Karpas-422 (cell line): ENCODE results near the gene DEDD2. TPM values are rescaled to one million over a fixed set of nuclear protein-coding genes. Genes with fewer than 3 reads are reported as not detected.

ENCODE experiments used
- DNase-seq: peaks from one replicate; pipeline ENCODE4 v3.0.0-alpha.2; 2015
- H2AFZ ChIP-seq: fragments of 200-600 bp; sonication (generic); 2 replicates; pipeline ENCODE4 v1.6.1; 2014; ENCODE audit warnings: antibody characterized with exemption, low read length, mixed read lengths
- H3K27ac ChIP-seq: fragments of 200-600 bp; sonication (generic); 2 replicates; pipeline ENCODE4 v1.5.1; 2014; ENCODE audit warnings: mild to moderate bottlenecking, low read length, moderate library complexity
- H3K27me3 ChIP-seq: fragments of 200-600 bp; sonication (generic); 2 replicates; pipeline ENCODE4 v1.6.1; 2014; ENCODE audit warnings: low read length, mixed read lengths
- H3K36me3 ChIP-seq: fragments of 200-600 bp; sonication (generic); 2 replicates; pipeline ENCODE4 v1.6.1; 2014; ENCODE audit warnings: low read length, mixed read lengths; ENCODE audit not compliant: insufficient read depth
- H3K4me1 ChIP-seq: fragments of 200-600 bp; sonication (generic); 2 replicates; pipeline ENCODE4 v1.6.1; 2014; ENCODE audit warnings: mild to moderate bottlenecking, low read length, mixed read lengths
- H3K4me2 ChIP-seq: fragments of 200-600 bp; sonication (generic); 2 replicates; pipeline ENCODE4 v1.6.1; 2014; ENCODE audit warnings: low read length, low read depth, mild to moderate bottlenecking; ENCODE audit not compliant: poor library complexity, severe bottlenecking
- H3K4me3 ChIP-seq: fragments of 200-600 bp; sonication (generic); 2 replicates; pipeline ENCODE4 v1.5.1; 2014; ENCODE audit warnings: mild to moderate bottlenecking, antibody characterized with exemption, low read length, mixed read lengths
- H3K79me2 ChIP-seq: fragments of 200-600 bp; sonication (generic); 2 replicates; pipeline ENCODE4 v1.6.1; 2014; ENCODE audit warnings: mild to moderate bottlenecking, low read length, mixed read lengths
- H3K9ac ChIP-seq: fragments of 200-600 bp; sonication (generic); 2 replicates; pipeline ENCODE4 v1.6.0; 2014; ENCODE audit warnings: low read length
- H3K9me2 ChIP-seq: fragments of 200-600 bp; sonication (generic), shearing (Covaris generic); replicated peaks from 2 replicates; pipeline ENCODE4 v1.6.0; 2014; ENCODE audit warnings: mild to moderate bottlenecking, low read length, moderate library complexity; ENCODE audit not compliant: insufficient read depth
- H3K9me3 ChIP-seq: fragments of 300-700, 200-600 bp; sonication (generic); 2 replicates; pipeline ENCODE4 v1.6.1; 2014; ENCODE audit warnings: low read length, mixed read lengths
- H4K20me1 ChIP-seq: fragments of 200-600 bp; sonication (generic); 2 replicates; pipeline ENCODE4 v1.6.1; 2014; ENCODE audit warnings: mild to moderate bottlenecking, antibody characterized with exemption, low read length, low read depth; ENCODE audit not compliant: insufficient read depth
- total RNA-seq: library from RNA; depleted of rRNA; stranded (reverse); fragments of >200 nt; shearing (Covaris generic); gene quantifications from 2 replicates; pipeline ENCODE4 v1.2.3, GENCODE V29; 2014; ENCODE audit warnings: low replicate concordance

The DEDD2 gene
- total RNA-seq, 1 experiment from 2014 or later = 16.3 TPM

- H4K20me1 ChIP-seq = no peaks in the 10 kb centered on the region; the same call in 1 of the 2 replicates
- no peak overlapping the region for H3K27ac ChIP-seq
- peaks cover 18% of the 10 kb centered on the region for H3K4me1 ChIP-seq
- no peaks in the 10 kb centered on the region for H3K9me2 ChIP-seq
- DNase-seq = no peak
- H3K79me2 ChIP-seq = peaks cover 4% of the 10 kb centered on the region; the same call in 1 of the 2 replicates
- no peaks in the 10 kb centered on the region for H3K27me3 ChIP-seq
- H3K36me3 ChIP-seq = peaks cover 14% of the 10 kb centered on the region
- no peak overlapping the region for H3K9ac ChIP-seq
- H3K4me2 ChIP-seq = no peak overlapping the region
- H3K9me3 ChIP-seq = no peaks in the 10 kb centered on the region
- no peak overlapping the region for H2AFZ ChIP-seq
- no peak overlapping the region for H3K4me3 ChIP-seq
Measured at GRCh38 chr19:42200116-42200715, 17.3 kb downstream of the DEDD2 start.

GRCh38 chr19:42199440-42200115 is 17.9 kb downstream of the DEDD2 start:
- H4K20me1 ChIP-seq = no peaks in the 10 kb centered on the region; the same call in 1 of the 2 replicates
- no peaks in the 10 kb centered on the region for H3K9me2 ChIP-seq
- DNase-seq = peak; percentile 55
- H3K9ac ChIP-seq = no peak overlapping the region
- no peak overlapping the region for H3K27ac ChIP-seq
- H2AFZ ChIP-seq = no peak overlapping the region
- no peaks in the 10 kb centered on the region for H3K27me3 ChIP-seq
- no peak overlapping the region for H3K4me2 ChIP-seq
- no peaks in the 10 kb centered on the region for H3K79me2 ChIP-seq
- peaks cover 10% of the 10 kb centered on the region for H3K36me3 ChIP-seq
- H3K9me3 ChIP-seq = no peaks in the 10 kb centered on the region
- H3K4me1 ChIP-seq = peaks cover 18% of the 10 kb centered on the region
- H3K4me3 ChIP-seq = no peak overlapping the region

GRCh38 chr19:42198676-42199439 is 18.6 kb downstream of the DEDD2 start:
- Histone ChIP-seq H3K4me3 (no peak overlapping the region), H3K4me2 (no peak overlapping the region), H3K27me3 (no peaks in the 10 kb centered on the region), H4K20me1 (no peaks in the 10 kb centered on the region; the same call in 1 of the 2 replicates), H3K4me1 (peaks cover 18% of the 10 kb centered on the region), H3K36me3 (peaks cover 10% of the 10 kb centered on the region), H3K27ac (no peak overlapping the region), H3K79me2 (no peaks in the 10 kb centered on the region), H3K9me2 (no peaks in the 10 kb centered on the region), H2AFZ (no peak overlapping the region), H3K9me3 (no peaks in the 10 kb centered on the region), H3K9ac (no peak overlapping the region)
- no peak for DNase-seq

GRCh38 chr19:42197375-42197817 is 20.1 kb downstream of the DEDD2 start:
- peaks cover 12% of the 10 kb centered on the region for H3K4me1 ChIP-seq
- no peaks in the 10 kb centered on the region for H3K9me2 ChIP-seq
- H3K4me2 ChIP-seq = no peak overlapping the region
- H3K79me2 ChIP-seq = no peaks in the 10 kb centered on the region
- DNase-seq = no peak
- H4K20me1 ChIP-seq = no peaks in the 10 kb centered on the region
- H3K9me3 ChIP-seq = peaks cover 5% of the 10 kb centered on the region
- no peak overlapping the region for H3K4me3 ChIP-seq
- no peak overlapping the region for H3K27ac ChIP-seq
- peaks cover 10% of the 10 kb centered on the region for H3K36me3 ChIP-seq
- no peaks in the 10 kb centered on the region for H3K27me3 ChIP-seq
- no peak overlapping the region for H3K9ac ChIP-seq
- H2AFZ ChIP-seq = no peak overlapping the region

- no peaks in the 10 kb centered on the region for H3K9me2 ChIP-seq
- DNase-seq = no peak
- H3K79me2 ChIP-seq = no peaks in the 10 kb centered on the region
- H3K27ac ChIP-seq = no peak overlapping the region
- H3K4me3 ChIP-seq = no peak overlapping the region
- H3K27me3 ChIP-seq = no peaks in the 10 kb centered on the region
- no peak overlapping the region for H3K9ac ChIP-seq
- peaks cover 1% of the 10 kb centered on the region; the same call in 1 of the 2 replicates for H3K4me1 ChIP-seq
- H3K9me3 ChIP-seq = peaks cover 5% of the 10 kb centered on the region
- peaks cover 10% of the 10 kb centered on the region for H3K36me3 ChIP-seq
- H4K20me1 ChIP-seq = no peaks in the 10 kb centered on the region
- no peak overlapping the region for H2AFZ ChIP-seq
- H3K4me2 ChIP-seq = no peak overlapping the region
Measured at GRCh38 chr19:42196011-42197001, 21.2 kb downstream of the DEDD2 start.

GRCh38 chr19:42193706-42194105 is 23.8 kb downstream of the DEDD2 start:
- Histone ChIP-seq H3K4me1 (no peaks in the 10 kb centered on the region), H3K9me3 (peaks cover 5% of the 10 kb centered on the region), H2AFZ (no peak overlapping the region), H4K20me1 (no peaks in the 10 kb centered on the region), H3K27ac (no peak overlapping the region), H3K27me3 (no peaks in the 10 kb centered on the region), H3K79me2 (no peaks in the 10 kb centered on the region), H3K4me2 (no peak overlapping the region), H3K36me3 (peaks cover 3% of the 10 kb centered on the region), H3K9me2 (no peaks in the 10 kb centered on the region), H3K9ac (no peak overlapping the region), H3K4me3 (no peak overlapping the region)
- DNase-seq = no peak

- Histone ChIP-seq H3K36me3 (no peaks in the 10 kb centered on the region; the same call in 1 of the 2 replicates), H3K9me3 (peaks cover 5% of the 10 kb centered on the region), H3K4me1 (no peaks in the 10 kb centered on the region)
Measured at GRCh38 chr19:42193294-42193693, 24.2 kb downstream of the DEDD2 start.

More at GRCh38 chr19:42193294-42193693, 24.2 kb downstream of the DEDD2 start:
- Histone ChIP-seq H3K4me3 (no peak overlapping the region), H4K20me1 (no peaks in the 10 kb centered on the region), H3K27me3 (no peaks in the 10 kb centered on the region), H3K9ac (no peak overlapping the region), H3K9me2 (no peaks in the 10 kb centered on the region), H2AFZ (no peak overlapping the region), H3K27ac (no peak overlapping the region), H3K79me2 (no peaks in the 10 kb centered on the region), H3K4me2 (no peak overlapping the region)
- DNase-seq = no peak
